Measurements from ENCODE around the gene SPRR2E.

SPRR2E gene

GRCh38 chr1:153087652-153088051, 6.7 kb downstream of the SPRR2E start:
- TF ChIP-seq CTCF (conservative IDR thresholded peaks at IDR 0.05) (no peak), ZFX (IDR thresholded peaks at IDR 0.05) (no peak)
- H3K27ac ChIP-seq = no peak overlapping the region

- no peak for TF ChIP-seq ZFX (IDR thresholded peaks at IDR 0.05)
- no peak for TF ChIP-seq CTCF (conservative IDR thresholded peaks at IDR 0.05)
- H3K27ac ChIP-seq = no peak overlapping the region
These were observed 12.6 kb downstream of the SPRR2E start for GRCh38 chr1:153081736-153082135.

- TF ChIP-seq ZFX (IDR thresholded peaks at IDR 0.05) = no peak
- no peak for TF ChIP-seq CTCF (conservative IDR thresholded peaks at IDR 0.05)
These were observed 21.3 kb downstream of the SPRR2E start for GRCh38 chr1:153072806-153073726.

DNA sequence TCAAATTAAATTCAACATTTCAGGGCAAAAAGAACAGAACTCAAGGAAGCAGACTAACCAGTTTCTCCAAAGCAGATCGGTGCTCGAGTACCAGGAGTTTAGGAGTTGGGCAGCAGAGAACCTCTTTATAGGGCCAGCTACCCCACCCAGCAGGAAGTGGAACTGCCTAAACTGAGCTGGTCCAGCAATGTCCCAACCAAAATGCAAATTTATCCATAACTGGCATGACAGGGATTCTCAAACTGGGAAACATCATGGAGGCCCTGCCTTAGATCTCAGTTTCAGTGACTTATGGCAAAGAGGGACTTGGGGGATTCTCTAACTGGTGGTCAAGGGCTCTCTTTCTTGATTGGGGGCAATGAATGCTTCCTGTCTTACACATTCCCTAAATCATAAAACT, 22.8 kb downstream of the SPRR2E start, which contains the start of gene SPRR2B:
Gene SPRR2B (minus strand): TSS at position 101 of the 400 bp plus-strand sequence. CDS start 772 bp downstream, outside the sequence.
- H3K27ac ChIP-seq = no peak within 1 kb of the TSS
- TF ChIP-seq ZFX (IDR thresholded peaks at IDR 0.05) = no peak
- TF ChIP-seq CTCF (conservative IDR thresholded peaks at IDR 0.05) = no peak

More at GRCh38 chr1:153072806-153073726, 21.3 kb downstream of the SPRR2E start:
- H3K27ac ChIP-seq = no peak overlapping the region

- no peak for TF ChIP-seq ZFX (IDR thresholded peaks at IDR 0.05)
- no peak for TF ChIP-seq CTCF (conservative IDR thresholded peaks at IDR 0.05)
- H3K27ac ChIP-seq = no peak overlapping the region
These were observed 24.1 kb downstream of the SPRR2E start for GRCh38 chr1:153070243-153070642.

GRCh38 chr1:153058826-153059784, 35.2 kb downstream of the SPRR2E start:
- H3K27ac ChIP-seq = no peak overlapping the region
- TF ChIP-seq ZFX (IDR thresholded peaks at IDR 0.05) (no peak), CTCF (conservative IDR thresholded peaks at IDR 0.05) (no peak)

Measured in C4-2B (cell line).